ENCODE results near the gene TMEM258. TPM values are rescaled to one million over a fixed set of nuclear protein-coding genes. Genes with fewer than 3 reads are reported as not detected.

TMEM258 gene
- total and polyA plus RNA-seq, 9 of the 15 experiments (the other 6 are each of a cell fraction or from before 2014, with no cell fraction given), result 97.2 to 856 (median 231) TPM

DNA sequence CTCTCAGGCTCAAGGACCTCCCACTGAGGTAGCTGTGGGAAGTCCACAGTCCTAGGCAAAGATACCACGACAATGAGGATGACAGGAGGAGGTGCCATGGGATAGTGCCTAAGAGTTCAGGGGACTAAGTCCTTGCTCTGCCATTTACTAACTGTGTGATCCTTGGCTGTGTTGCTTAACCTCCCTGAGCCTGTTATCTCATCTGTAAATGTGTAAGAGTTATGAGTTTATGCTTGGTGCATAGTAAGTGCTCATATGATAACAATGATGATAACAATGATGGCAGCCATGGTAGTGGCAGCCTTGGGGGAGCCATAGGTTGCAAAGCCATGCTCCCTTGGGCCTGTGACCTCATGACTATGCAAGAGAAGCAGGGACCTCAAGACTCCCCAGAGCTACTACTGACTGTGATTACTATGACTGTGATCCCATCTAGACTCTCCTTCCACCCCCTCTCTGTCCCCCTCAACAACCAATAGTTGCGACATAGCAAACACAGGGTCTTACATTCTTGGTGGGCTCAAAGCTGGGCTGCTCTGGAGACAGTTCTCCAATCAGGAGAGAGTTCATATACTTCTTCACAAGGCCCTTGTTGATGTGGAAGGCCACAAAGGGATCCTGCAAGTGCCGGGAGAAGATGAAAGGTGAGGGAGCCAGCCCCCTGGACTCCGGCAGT lies 20.5 kb upstream of the TMEM258 start (continued):
- TF ChIP-seq SIX5 (IDR thresholded peaks at IDR 0.05; ENCODE audit: borderline replicate concordance in 1 of 2, insufficient read depth in 1 of 2, low read depth in 1 of 2, low read length in 2 of 2), result no peak
- TF ChIP-seq, protein P1, sequence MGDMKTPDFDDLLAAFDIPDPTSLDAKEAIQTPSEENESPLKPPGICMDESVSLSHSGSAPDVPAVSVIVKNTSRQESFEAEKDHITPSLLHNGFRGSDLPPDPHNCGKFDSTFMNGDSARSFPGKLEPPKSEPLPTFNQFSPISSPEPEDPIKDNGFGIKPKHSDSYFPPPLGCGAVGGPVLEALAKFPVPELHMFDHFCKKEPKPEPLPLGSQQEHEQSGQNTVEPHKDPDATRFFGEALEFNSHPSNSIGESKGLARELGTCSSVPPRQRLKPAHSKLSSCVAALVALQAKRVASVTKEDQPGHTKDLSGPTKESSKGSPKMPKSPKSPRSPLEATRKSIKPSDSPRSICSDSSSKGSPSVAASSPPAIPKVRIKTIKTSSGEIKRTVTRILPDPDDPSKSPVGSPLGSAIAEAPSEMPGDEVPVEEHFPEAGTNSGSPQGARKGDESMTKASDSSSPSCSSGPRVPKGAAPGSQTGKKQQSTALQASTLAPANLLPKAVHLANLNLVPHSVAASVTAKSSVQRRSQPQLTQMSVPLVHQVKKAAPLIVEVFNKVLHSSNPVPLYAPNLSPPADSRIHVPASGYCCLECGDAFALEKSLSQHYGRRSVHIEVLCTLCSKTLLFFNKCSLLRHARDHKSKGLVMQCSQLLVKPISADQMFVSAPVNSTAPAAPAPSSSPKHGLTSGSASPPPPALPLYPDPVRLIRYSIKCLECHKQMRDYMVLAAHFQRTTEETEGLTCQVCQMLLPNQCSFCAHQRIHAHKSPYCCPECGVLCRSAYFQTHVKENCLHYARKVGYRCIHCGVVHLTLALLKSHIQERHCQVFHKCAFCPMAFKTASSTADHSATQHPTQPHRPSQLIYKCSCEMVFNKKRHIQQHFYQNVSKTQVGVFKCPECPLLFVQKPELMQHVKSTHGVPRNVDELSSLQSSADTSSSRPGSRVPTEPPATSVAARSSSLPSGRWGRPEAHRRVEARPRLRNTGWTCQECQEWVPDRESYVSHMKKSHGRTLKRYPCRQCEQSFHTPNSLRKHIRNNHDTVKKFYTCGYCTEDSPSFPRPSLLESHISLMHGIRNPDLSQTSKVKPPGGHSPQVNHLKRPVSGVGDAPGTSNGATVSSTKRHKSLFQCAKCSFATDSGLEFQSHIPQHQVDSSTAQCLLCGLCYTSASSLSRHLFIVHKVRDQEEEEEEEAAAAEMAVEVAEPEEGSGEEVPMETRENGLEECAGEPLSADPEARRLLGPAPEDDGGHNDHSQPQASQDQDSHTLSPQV (IDR thresholded peaks at IDR 0.05), result 0 out of 2 replicates have a peak, but pooled peaks have one; percentile 37
- TF ChIP-seq ETV1 (tag; conservative IDR thresholded peaks at IDR 0.05; ENCODE audit: low read depth), result no peak
- no peak for TF ChIP-seq ZNF445 (CRISPR knock-in tag; IDR thresholded peaks at IDR 0.05; ENCODE audit: low read depth)
- TF ChIP-seq, protein P2, sequence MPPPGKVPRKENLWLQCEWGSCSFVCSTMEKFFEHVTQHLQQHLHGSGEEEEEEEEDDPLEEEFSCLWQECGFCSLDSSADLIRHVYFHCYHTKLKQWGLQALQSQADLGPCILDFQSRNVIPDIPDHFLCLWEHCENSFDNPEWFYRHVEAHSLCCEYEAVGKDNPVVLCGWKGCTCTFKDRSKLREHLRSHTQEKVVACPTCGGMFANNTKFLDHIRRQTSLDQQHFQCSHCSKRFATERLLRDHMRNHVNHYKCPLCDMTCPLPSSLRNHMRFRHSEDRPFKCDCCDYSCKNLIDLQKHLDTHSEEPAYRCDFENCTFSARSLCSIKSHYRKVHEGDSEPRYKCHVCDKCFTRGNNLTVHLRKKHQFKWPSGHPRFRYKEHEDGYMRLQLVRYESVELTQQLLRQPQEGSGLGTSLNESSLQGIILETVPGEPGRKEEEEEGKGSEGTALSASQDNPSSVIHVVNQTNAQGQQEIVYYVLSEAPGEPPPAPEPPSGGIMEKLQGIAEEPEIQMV (tag; conservative IDR thresholded peaks at IDR 0.05; ENCODE audit: low read depth), result no peak
- TF ChIP-seq KDM4B (IDR thresholded peaks at IDR 0.05; ENCODE audit: borderline replicate concordance in 2 of 2, low read depth in 1 of 2), result no peak
- TF ChIP-seq SMARCC2 (IDR thresholded peaks at IDR 0.05; ENCODE audit: low read depth), result no peak
- no peak for TF ChIP-seq ZNF444 (CRISPR knock-in tag; IDR thresholded peaks at IDR 0.05)
- no peak for TF ChIP-seq ZNF274 (IDR thresholded peaks at IDR 0.05; ENCODE audit: borderline replicate concordance, low read depth, low read length)
- TF ChIP-seq CEBPG (CRISPR knock-in tag; IDR thresholded peaks at IDR 0.05), result no peak
- peak; percentile 8 to 39; a peak in 1 of 4 replicates for TF ChIP-seq CEBPG (tag; conservative IDR thresholded peaks at IDR 0.05 in 1 of 2, IDR thresholded peaks at IDR 0.05 in 1 of 2)
- TF ChIP-seq, protein P3, sequence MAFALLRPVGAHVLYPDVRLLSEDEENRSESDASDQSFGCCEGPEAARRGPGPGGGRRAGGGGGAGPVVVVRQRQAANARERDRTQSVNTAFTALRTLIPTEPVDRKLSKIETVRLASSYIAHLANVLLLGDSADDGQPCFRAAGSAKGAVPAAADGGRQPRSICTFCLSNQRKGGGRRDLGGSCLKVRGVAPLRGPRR (CRISPR knock-in tag; IDR thresholded peaks at IDR 0.05), result no peak
- TF ChIP-seq, protein P4, sequence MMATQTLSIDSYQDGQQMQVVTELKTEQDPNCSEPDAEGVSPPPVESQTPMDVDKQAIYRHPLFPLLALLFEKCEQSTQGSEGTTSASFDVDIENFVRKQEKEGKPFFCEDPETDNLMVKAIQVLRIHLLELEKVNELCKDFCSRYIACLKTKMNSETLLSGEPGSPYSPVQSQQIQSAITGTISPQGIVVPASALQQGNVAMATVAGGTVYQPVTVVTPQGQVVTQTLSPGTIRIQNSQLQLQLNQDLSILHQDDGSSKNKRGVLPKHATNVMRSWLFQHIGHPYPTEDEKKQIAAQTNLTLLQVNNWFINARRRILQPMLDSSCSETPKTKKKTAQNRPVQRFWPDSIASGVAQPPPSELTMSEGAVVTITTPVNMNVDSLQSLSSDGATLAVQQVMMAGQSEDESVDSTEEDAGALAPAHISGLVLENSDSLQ (IDR thresholded peaks at IDR 0.05), result no peak
- no peak for TF ChIP-seq TAF7 (tag; IDR thresholded peaks at IDR 0.05)
- TF ChIP-seq PHF8 (IDR thresholded peaks at IDR 0.05; ENCODE audit: borderline replicate concordance, low read length), result no peak
- TF ChIP-seq RHOXF2B (CRISPR knock-in tag; conservative IDR thresholded peaks at IDR 0.05), result 0 out of 2 replicates have a peak, but pooled peaks have one; percentile 34
- TF ChIP-seq TEAD1 (CRISPR knock-in tag; IDR thresholded peaks at IDR 0.05), result no peak

All from K562 (cell line).